OCI-LY3 (cell line): ENCODE measurements around the gene OR1K1.

ENCODE experiments used
- EZH2phosphoT487 ChIP-seq: fragments of 200-600 bp; shearing (Covaris generic); IDR thresholded peaks from 2 replicates; pipeline ENCODE4 v1.6.1; 2018; ENCODE audit warnings: antibody characterized with exemption, mixed run types, low read depth
- TF ChIP-seq, protein P1 (sequence below): fragments of 200-600, 300-600 bp; sonication (generic); IDR thresholded peaks from 2 replicates; pipeline ENCODE4 v1.5.1; 2014; ENCODE audit warnings: antibody characterized with exemption, low read length, low read depth

DNA sequence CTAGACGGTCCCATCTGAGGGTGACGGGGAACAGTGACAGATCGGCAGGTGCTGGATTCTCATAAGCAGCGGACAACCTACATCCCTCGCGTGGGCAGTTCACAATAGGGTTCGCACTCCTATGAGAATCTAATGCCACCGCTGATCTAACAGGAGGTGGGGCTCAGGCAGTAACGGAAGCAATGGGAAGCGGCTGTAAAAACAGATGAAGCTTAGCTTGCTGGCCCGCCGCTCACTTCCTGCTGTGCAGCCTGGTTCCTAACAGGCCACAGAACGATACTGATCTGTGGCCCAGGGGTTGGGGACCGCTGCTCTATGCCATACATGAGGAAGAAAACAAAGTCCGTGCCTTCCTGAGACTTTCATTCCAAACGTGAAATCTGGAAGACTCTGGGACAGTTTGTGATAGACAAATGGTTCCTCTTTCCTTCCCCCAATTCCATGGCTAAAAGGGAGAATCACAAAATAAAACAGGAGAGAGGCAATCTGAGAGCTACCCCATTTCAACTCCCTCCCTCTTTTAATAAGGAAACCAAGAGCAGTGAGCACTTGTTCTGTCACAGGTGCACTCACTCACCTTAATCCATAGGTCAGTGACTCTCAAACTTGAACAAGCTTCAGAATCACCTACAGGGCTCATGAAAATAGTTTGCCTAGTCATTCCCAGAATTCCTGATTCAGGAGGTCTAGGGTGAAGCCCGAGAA lies 16.4 kb downstream of the OR1K1 start:
- TF ChIP-seq, protein P1, sequence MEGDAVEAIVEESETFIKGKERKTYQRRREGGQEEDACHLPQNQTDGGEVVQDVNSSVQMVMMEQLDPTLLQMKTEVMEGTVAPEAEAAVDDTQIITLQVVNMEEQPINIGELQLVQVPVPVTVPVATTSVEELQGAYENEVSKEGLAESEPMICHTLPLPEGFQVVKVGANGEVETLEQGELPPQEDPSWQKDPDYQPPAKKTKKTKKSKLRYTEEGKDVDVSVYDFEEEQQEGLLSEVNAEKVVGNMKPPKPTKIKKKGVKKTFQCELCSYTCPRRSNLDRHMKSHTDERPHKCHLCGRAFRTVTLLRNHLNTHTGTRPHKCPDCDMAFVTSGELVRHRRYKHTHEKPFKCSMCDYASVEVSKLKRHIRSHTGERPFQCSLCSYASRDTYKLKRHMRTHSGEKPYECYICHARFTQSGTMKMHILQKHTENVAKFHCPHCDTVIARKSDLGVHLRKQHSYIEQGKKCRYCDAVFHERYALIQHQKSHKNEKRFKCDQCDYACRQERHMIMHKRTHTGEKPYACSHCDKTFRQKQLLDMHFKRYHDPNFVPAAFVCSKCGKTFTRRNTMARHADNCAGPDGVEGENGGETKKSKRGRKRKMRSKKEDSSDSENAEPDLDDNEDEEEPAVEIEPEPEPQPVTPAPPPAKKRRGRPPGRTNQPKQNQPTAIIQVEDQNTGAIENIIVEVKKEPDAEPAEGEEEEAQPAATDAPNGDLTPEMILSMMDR, result no peak
- TF ChIP-seq EZH2phosphoT487, result no peak
